ENCODE data around the gene BICDL2.

The BICDL2 gene

DNA sequence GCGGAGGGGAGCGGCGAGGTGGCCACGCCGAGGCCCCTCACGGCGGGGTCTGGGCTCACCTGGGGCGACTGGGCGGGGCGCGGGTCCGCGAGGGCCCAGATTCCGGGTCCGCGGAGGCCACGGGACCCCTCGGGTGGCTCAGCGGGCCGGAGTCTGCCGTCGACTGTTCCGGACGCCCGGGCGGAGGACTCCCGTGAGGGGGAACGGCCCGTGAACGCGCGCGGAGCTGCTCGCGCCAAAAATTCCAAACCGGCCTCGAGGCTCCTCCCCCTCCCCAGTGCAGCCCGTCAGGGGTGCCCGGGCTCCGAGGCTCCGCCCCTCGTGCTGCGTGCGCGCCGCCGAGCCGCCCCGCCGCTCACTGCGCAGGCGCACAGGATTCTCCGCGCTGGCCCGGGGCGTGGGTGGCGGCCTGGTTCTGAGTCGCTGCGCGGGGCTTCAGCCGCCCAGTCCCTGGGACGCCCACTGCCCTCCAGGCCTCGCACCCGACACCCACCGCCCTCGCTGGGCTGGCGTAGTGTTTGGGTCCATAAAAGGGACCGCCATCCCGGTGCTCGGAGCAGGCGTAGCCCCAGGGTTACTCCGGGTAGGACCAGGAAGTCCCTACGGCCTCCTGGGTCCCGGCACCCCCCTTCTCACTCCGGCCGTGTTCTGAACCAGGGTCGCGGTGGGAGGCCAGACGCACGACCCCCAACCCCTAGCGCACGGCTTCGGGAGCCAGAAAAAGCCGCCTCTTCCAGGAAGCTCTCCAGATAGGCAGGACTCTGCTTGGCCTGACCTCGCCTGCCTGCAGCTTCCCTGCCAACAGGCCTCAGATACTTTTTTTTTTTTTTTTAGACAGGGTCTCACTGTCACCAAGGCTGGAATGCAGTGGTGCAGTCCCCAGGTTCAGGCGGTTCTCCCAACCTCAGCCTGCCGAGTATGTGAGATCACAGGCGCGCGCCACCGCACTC is 56.2 kb downstream of the BICDL2 start, which contains the start of gene PKMYT1:
PKMYT1 (minus strand) TSS at position 220 of the 950 bp plus-strand sequence. CDS start 789 bp downstream, outside the sequence.
- DNase-seq, result peak; percentile 88

DNA sequence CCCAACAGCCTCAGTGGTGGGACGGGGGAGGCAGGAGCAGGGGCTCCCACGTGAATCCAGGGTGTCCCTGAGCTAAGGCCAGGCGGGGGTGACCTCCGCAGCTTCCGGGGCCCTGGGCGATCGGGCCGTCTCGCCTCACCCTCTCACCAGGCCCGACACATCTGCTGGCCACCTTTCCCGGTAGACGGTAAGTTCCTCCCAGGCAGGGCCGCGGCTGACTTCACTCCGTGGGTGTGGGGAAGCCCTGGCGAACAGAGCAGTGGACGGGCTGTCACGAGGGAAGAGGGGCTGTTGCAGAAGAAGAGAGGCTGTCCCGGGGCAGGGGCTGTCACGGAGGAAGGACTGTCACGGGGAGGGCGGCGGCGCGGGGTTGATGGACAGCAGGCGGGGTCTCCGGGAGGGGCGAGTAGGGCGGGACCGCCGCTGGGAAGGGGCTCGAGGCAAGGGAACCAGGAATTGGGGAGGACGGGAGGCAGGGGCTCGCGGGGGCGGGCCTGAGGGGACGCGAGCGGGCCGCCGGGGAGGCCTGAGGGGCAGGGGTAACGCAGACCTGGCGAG is 57.0 kb downstream of the BICDL2 start:
- no peak for DNase-seq
